Urinary bladder (tissue), 4 donors: Measurements from ENCODE around the gene OPA1. TPM values are rescaled to one million over a fixed set of nuclear protein-coding genes. Genes with fewer than 3 reads are reported as not detected.

Source experiments
- DNase-seq: peaks from one replicate; pipeline ENCODE4 v3.0.0-alpha.2; 2015; ENCODE audit errors: extremely low spot score
- H3K27ac ChIP-seq: one replicate; pipeline ENCODE4 v1.5.1; 2013; ENCODE audit warnings: low read depth, mild to moderate bottlenecking, moderate library complexity
- H3K36me3 ChIP-seq: one replicate; pipeline ENCODE4 v1.6.1; 2013; ENCODE audit warnings: mild to moderate bottlenecking, moderate library complexity; ENCODE audit not compliant: insufficient read depth
- H3K4me1 ChIP-seq: one replicate; pipeline ENCODE4 v1.6.1; 2013; ENCODE audit warnings: mild to moderate bottlenecking, moderate library complexity; ENCODE audit not compliant: insufficient read depth
- H3K4me3 ChIP-seq: one replicate; pipeline ENCODE4 v1.5.1; 2013; ENCODE audit warnings: low read depth, low read length
- WGBS: extraction: QIAGEN DNeasy Blood & Tissue Kit; methylation state at CpG from one replicate; pipeline ENCODE4 v1.1.7; 2013; 5-methylcytosine and 5-hydroxymethylcytosine counted together
- polyA plus RNA-seq: library from polyadenylated mRNA; stranded (reverse); fragments of 200-250 nt; gene quantifications from one replicate; pipeline ENCODE4 v1.2.3, GENCODE V29; 2013
- total RNA-seq: library from RNA; depleted of rRNA; stranded (reverse); fragments of >200 nt; gene quantifications from one replicate; pipeline ENCODE4 v1.2.3, GENCODE V29; 2014
- donor health status: healthy with polysubstance abuse.
- donor health status: healthy.

OPA1 gene, protein sequence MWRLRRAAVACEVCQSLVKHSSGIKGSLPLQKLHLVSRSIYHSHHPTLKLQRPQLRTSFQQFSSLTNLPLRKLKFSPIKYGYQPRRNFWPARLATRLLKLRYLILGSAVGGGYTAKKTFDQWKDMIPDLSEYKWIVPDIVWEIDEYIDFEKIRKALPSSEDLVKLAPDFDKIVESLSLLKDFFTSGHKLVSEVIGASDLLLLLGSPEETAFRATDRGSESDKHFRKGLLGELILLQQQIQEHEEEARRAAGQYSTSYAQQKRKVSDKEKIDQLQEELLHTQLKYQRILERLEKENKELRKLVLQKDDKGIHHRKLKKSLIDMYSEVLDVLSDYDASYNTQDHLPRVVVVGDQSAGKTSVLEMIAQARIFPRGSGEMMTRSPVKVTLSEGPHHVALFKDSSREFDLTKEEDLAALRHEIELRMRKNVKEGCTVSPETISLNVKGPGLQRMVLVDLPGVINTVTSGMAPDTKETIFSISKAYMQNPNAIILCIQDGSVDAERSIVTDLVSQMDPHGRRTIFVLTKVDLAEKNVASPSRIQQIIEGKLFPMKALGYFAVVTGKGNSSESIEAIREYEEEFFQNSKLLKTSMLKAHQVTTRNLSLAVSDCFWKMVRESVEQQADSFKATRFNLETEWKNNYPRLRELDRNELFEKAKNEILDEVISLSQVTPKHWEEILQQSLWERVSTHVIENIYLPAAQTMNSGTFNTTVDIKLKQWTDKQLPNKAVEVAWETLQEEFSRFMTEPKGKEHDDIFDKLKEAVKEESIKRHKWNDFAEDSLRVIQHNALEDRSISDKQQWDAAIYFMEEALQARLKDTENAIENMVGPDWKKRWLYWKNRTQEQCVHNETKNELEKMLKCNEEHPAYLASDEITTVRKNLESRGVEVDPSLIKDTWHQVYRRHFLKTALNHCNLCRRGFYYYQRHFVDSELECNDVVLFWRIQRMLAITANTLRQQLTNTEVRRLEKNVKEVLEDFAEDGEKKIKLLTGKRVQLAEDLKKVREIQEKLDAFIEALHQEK
- 106 TPM for total RNA-seq
- polyA plus RNA-seq: 26.0 TPM

DNA sequence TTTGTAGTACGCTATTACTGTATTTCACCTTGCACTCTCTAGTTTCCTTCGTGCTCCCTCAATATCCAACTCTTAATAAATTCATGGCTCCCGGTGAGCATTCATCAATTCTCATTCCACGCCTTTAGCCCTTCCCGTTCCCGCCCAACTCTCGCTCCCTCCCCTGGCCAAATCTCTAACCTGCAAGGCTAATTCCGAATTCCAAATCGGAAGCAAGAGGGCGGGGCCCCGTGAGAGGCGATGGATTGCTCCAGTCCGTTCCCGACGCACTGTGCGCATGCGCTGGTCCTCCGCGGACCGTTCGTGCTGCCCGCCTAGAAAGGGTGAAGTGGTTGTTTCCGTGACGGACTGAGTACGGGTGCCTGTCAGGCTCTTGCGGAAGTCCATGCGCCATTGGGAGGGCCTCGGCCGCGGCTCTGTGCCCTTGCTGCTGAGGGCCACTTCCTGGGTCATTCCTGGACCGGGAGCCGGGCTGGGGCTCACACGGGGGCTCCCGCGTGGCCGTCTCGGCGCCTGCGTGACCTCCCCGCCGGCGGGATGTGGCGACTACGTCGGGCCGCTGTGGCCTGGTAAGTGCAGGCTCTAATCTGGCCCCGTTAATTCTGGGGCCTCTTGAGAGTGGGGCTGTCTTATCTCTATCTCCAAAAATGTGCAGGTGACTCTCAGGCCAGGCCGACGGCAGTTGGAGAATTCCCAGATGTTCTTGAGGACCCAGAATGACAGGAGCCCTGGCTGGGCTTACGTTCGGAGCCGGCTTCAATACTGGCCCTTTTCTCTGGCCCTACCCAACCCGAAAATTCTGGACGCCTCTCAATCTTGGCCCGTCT lies at the start of gene OPA1:
Gene OPA1 (plus strand): TSS at position 368 of the 827 bp plus-strand sequence. CDS start 170 bp downstream, at position 538.
- Histone ChIP-seq H3K27ac (peak within 1 kb of the TSS; percentile 70), H3K36me3 (no peaks in the 10 kb centered on the region), H3K4me3 (peak within 1 kb of the TSS; percentile 86), H3K4me1 (no peaks in the 10 kb centered on the region)
- WGBS: under 1% methylated on average over 55 of the region's 55 CpGs
- peak; percentile 97 for DNase-seq

DNA sequence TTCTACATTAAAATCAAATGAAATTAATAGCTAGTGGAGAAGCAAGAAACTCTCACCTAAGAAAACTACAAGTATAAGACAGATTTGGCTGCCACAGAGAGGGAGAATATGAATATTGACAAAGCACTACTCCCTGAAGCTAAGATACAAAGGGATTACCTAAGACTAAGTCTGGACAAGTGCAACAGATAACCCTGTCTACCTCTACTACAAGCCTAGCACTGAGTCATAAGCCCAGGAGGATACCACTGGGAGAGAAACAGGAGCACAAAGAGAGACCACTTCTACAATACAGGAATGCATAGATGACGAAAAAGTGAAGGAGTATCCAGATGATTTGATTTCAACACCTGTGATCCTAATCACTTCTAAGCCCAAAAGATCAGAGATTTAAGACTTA lies 48.7 kb upstream of the OPA1 start:
- Histone ChIP-seq H3K4me1 (no peaks in the 10 kb centered on the region), H3K4me3 (no peak overlapping the region), H3K36me3 (no peaks in the 10 kb centered on the region), H3K27ac (no peak overlapping the region)
- DNase-seq: no peak
- 69% methylated on average over 1 of the region's 1 CpG for WGBS

DNA sequence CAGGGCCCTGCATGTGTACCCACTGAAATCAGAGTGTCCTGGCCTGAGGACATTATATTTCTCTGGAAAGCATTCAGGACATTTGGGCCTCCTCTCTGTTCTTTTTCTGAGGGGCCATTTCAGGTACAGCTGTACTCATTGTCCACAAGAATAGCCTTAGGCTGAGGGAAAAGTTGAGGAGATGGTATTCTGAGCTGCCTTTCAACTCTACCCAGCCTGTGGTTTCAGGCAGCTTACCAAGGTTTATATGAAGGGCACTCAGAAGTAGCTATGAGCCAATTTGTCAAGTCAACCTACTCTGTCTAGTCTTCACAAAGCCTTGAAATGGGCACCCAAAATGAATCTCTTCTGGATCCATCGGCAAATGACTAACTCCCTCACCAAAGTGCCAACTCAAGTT lies 47.7 kb upstream of the OPA1 start:
- no peaks in the 10 kb centered on the region for H3K4me1 ChIP-seq
- H3K27ac ChIP-seq: no peak overlapping the region
- no peak for DNase-seq
- H3K4me3 ChIP-seq: no peak overlapping the region
- 98% methylated on average over 1 of the region's 1 CpG for WGBS
- no peaks in the 10 kb centered on the region for H3K36me3 ChIP-seq

DNA sequence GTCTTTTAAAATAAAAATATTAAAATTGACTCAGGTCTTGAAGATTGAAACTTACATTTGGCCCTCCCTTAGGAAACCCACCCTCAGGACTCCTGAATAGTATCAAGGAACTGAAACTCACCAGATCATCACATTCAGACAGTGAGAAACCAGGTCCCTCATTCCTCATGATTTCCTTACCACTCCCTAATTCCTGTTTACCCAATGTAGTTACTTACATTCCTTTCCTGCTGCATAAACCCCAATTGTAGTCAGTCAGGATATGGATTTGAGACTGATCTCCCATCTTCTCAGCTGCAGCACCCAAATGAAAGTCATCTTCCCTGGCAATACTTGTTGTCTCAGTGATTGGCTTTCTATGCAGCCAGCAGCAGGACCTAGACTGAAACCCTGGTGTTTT lies 46.9 kb upstream of the OPA1 start:
- Histone ChIP-seq H3K4me1 (no peaks in the 10 kb centered on the region), H3K36me3 (no peaks in the 10 kb centered on the region), H3K4me3 (no peak overlapping the region), H3K27ac (no peak overlapping the region)
- DNase-seq: no peak

DNA sequence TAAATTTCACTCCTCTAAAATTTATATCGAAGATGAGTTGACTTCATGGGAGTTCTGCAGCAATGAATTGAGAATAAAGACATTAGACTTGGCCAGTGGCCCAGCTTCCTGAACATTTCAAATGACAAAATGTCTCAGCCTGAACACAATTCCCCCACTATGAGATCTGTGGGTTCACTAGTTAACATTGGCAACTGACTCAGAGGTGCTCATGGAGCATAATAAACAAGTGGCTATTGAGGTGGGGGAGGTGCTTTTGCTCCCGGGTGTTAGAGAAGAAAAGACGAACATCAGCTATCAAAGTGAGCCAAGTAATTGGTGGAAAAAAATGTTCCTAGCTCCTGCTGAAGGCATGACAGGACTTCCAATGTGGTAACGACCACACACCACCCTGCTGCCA lies 44.6 kb upstream of the OPA1 start:
- Histone ChIP-seq H3K27ac (no peak overlapping the region), H3K36me3 (no peaks in the 10 kb centered on the region), H3K4me1 (no peaks in the 10 kb centered on the region), H3K4me3 (no peak overlapping the region)
- DNase-seq: no peak
- whole genome bisulfite sequencing: 49% methylated on average over 4 of the region's 4 CpGs

DNA sequence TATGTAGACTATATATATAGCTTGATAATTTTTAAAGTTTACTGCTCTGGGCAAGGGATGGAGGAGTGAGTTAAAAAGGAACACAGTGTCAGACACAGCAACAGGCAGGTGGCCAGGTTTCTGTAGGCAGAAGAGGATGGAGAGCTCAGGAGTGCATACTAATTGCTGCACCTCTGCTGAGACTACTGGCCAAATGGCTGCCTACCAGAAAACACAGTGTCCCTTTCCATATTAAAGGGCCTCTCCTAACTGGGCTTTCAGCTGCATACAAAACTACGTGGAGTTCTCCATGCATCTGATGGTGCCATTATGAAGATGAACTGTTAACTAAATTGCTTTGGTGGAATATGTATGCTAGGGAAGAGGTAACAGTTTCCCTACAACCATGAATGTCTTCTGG lies 40.1 kb upstream of the OPA1 start:
- WGBS: 75% methylated on average over 1 of the region's 1 CpG
- H3K4me1 ChIP-seq: no peaks in the 10 kb centered on the region
- no peak for DNase-seq
- H3K36me3 ChIP-seq: no peaks in the 10 kb centered on the region
- H3K27ac ChIP-seq: no peak overlapping the region
- no peak overlapping the region for H3K4me3 ChIP-seq

DNA sequence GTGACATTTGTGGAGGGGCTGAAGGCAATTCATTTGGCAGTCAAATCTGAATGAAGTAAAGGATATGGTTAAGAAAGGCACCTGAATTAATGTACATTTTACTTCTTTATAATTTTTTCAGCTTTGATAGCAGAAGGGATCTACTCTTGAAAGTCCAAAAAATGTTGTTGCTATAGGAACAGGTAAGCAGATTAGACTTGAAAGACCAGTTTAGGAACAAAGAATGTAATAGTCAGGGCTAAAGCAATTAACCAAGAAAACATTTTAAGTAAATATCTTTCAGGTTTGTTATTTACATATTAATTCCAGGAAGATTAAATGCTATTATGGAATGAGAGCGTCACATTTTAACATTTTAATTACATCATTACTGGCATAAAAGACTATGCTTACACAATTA lies 39.4 kb upstream of the OPA1 start:
- no peak for DNase-seq
- Histone ChIP-seq H3K4me3 (no peak overlapping the region), H3K27ac (no peak overlapping the region), H3K4me1 (no peaks in the 10 kb centered on the region), H3K36me3 (no peaks in the 10 kb centered on the region)
- 79% methylated on average over 1 of the region's 1 CpG for WGBS

DNA sequence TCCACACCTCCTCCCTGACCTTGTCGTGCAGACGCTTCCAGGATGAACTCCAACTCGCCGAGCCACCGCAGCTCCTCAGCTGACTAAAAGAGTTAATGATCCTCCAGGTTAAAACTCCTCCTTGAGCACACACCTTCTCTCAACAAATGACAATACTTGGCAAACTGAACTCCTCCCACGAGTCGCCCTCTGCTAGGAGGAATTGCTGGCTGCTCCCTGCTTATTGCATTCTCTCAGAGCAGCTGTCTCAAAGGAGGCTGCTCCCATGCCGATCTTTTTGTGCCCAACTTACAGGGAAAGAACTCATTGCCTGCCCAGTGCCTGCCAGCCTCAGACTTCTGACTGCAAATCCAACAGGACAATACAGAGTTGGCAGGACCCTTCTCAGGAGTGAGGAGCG lies 38.2 kb upstream of the OPA1 start, which contains the start of gene ATP13A4:
Gene ATP13A4 (minus strand): TSS at position 85 of the 400 bp plus-strand sequence. CDS start 96 bp downstream, outside the sequence.
- Histone ChIP-seq H3K4me1 (no peaks in the 10 kb centered on the region), H3K27ac (no peak within 1 kb of the TSS), H3K36me3 (no peaks in the 10 kb centered on the region), H3K4me3 (no peak within 1 kb of the TSS)
- 41% methylated on average over 9 of the region's 9 CpGs for WGBS
- DNase-seq: no peak

DNA sequence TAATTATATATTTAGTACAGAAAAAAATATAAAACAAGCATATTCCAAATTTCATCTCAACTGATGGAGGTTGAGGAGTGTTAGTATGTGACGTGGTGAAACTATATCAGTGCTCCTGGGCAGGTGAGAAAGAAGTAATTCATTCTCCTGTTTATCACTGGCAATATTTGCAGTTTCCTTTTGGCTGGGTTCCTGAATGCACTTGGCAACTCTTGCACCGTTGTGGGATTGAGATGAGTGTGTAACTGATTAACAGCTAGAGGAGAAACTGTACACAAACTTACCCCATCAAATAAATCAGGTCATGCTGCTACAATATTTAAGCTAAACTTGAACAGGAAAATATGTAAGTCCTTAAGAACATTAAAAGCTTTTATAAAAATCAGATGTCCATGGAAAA lies 36.2 kb upstream of the OPA1 start:
- H3K4me3 ChIP-seq: no peak overlapping the region
- no peak for DNase-seq
- no peaks in the 10 kb centered on the region for H3K36me3 ChIP-seq
- no peaks in the 10 kb centered on the region for H3K4me1 ChIP-seq
- no peak overlapping the region for H3K27ac ChIP-seq
- 37% methylated on average over 2 of the region's 2 CpGs for WGBS

DNA sequence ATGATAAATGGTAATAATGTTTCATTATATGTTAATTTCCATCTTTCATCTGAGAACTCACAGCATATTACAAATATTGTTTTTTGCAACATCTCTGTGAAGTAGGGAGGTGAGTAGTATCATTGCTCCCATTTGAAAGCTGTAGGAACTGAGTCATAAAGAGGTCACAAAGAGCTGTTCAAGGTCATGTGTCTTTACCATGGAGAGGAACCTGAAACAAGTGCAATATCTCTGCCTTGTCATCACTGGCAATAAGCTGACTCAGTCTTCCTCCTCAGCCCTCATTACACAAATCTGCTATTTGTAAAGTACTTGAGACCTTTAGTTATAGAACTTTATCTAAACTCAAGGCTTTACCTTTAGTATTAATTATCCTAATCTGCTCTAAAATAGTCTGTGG lies 33.9 kb upstream of the OPA1 start:
- Histone ChIP-seq H3K4me1 (no peaks in the 10 kb centered on the region), H3K36me3 (no peaks in the 10 kb centered on the region), H3K4me3 (no peak overlapping the region), H3K27ac (no peak overlapping the region)
- no peak for DNase-seq

DNA sequence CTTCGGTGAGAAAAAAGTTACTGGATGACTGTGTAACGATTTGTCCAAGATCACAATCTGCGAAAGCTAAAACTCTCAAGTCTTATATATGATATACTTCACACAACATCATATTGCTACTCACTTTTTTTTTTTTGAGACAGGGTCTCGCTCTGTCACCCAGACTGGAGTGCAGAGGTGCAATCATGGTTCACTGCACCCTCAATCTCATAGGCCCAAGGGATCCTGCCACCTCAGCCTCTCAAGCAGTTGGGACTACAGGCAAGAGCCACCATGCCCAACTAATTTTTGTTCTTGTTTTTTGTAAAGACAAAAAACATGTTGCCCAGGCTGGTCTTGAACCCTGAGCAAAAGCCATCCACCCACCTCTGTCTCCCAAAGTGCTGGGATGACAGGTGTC lies 32.9 kb upstream of the OPA1 start:
- no peak for DNase-seq
- no peaks in the 10 kb centered on the region for H3K36me3 ChIP-seq
- no peak overlapping the region for H3K4me3 ChIP-seq
- no peaks in the 10 kb centered on the region for H3K4me1 ChIP-seq
- no peak overlapping the region for H3K27ac ChIP-seq
- WGBS: 94% methylated on average over 4 of the region's 4 CpGs

DNA sequence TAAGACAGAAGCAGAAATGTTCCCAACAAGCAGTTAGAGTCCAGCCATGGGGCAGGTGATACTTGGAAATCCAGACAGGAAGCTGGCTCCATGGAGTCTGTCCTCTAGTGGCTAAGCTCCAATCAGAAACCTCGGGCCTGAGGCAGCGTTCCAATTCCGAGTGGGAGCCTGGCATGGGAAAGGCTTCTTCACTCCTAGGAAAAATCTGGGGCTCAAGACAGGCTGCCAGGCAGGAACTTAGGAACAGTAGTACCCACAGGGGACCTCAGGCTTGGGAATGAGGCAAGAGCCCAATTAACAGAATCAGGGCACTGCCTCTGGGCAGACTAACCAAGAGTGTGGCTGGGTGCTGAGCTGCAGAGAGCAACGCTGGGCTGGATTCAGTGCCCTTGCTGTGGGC lies 32.1 kb upstream of the OPA1 start:
- Histone ChIP-seq H3K4me1 (no peaks in the 10 kb centered on the region), H3K4me3 (no peak overlapping the region), H3K36me3 (no peaks in the 10 kb centered on the region), H3K27ac (no peak overlapping the region)
- no peak for DNase-seq
- WGBS: 58% methylated on average over 4 of the region's 4 CpGs

DNA sequence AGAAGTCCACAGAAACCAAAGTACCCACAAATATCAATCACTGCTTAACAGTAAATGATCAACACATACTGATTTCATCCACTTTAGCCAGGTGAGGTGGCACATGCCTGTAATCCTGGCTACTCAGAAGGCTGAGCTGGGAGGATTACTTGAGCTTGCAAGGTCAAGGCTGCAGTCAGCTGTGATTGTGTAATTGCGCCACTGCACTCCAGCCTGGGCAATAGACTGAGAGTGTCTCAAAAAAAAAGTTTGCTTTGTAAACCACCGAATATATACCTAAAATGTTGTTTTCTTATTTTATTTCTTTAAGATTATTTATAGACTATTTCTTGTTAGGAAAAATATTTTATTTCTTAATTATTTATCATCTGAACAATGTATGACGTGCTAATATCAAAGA lies 29.6 kb upstream of the OPA1 start:
- Histone ChIP-seq H3K36me3 (no peaks in the 10 kb centered on the region), H3K4me1 (no peaks in the 10 kb centered on the region), H3K4me3 (no peak overlapping the region), H3K27ac (no peak overlapping the region)
- 94% methylated on average over 3 of the region's 3 CpGs for WGBS
- DNase-seq: no peak
